ENCODE results near the gene ARSB. TPM values are rescaled to one million over a fixed set of nuclear protein-coding genes. Genes with fewer than 3 reads are reported as not detected.

ARSB gene
- total RNA-seq, 2 experiments from 2014 or later, result 9.2 TPM

DNA sequence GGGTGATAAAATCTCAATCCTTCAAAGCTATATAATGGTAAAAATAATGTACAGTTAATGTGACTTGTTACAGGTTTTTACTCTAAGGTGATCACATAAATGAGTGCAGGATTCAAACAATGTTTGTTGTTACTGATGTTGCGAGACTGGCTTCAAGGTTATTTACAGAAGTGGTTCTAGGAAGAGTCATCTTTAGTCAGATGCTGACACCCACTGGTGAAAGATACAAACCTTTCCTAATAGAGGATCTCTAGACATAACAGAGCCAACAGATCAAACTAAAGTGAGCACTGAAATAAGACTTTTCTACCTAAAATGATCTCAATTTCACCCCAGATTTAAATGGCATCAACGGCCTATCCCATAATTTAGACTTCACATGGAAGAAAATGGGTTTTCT lies 20.2 kb downstream of the ARSB start:
- Histone ChIP-seq H3K9me2 (ENCODE audit: insufficient read depth, low read length) (no peaks in the 10 kb centered on the region), H3K36me3 (ENCODE audit: insufficient read depth, low read length) (peaks cover 16% of the 10 kb centered on the region; the same call in 1 of the 2 replicates), H3K4me1 (ENCODE audit: insufficient read depth, low read length, poor library complexity, severe bottlenecking) (no peaks in the 10 kb centered on the region), H4K20me1 (ENCODE audit: insufficient read depth, low read length) (no peaks in the 10 kb centered on the region), H3K9me3 (ENCODE audit: low read length) (no peaks in the 10 kb centered on the region), H3K4me3 (ENCODE audit: low read depth, low read length, poor library complexity, severe bottlenecking) (no peak overlapping the region), H3K27ac (ENCODE audit: low read depth, low read length, poor library complexity, severe bottlenecking) (no peak overlapping the region), H3K4me2 (ENCODE audit: low read length) (no peak overlapping the region), H2AFZ (ENCODE audit: low read length) (no peak overlapping the region), H3K79me2 (ENCODE audit: insufficient read depth, low read depth, low read length) (no peaks in the 10 kb centered on the region)
- peak; percentile 76 for DNase-seq (ENCODE audit: low spot score)
- no peak for TF ChIP-seq EZH2phosphoT487 (IDR thresholded peaks at IDR 0.05; ENCODE audit: borderline replicate concordance, low read depth, low read length)
- TF ChIP-seq, protein P1, sequence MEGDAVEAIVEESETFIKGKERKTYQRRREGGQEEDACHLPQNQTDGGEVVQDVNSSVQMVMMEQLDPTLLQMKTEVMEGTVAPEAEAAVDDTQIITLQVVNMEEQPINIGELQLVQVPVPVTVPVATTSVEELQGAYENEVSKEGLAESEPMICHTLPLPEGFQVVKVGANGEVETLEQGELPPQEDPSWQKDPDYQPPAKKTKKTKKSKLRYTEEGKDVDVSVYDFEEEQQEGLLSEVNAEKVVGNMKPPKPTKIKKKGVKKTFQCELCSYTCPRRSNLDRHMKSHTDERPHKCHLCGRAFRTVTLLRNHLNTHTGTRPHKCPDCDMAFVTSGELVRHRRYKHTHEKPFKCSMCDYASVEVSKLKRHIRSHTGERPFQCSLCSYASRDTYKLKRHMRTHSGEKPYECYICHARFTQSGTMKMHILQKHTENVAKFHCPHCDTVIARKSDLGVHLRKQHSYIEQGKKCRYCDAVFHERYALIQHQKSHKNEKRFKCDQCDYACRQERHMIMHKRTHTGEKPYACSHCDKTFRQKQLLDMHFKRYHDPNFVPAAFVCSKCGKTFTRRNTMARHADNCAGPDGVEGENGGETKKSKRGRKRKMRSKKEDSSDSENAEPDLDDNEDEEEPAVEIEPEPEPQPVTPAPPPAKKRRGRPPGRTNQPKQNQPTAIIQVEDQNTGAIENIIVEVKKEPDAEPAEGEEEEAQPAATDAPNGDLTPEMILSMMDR (conservative IDR thresholded peaks at IDR 0.05; ENCODE audit: low read length), result peak; percentile 84
- BruUV-seq (replicated peaks), result no TSS peak
- intact Hi-C loops (cut with micrococcal nuclease; ENCODE audit: unreplicated experiment), result loop anchor here (1.0 to 5.0 kb wide), 3 partner anchors 78 to 498 kb away; no protein-coding TSS in a partner anchor
- POLR2A ChIA-PET, result interaction anchor here (0.5 to 1.5 kb wide), 6 partner anchors 7 to 244 kb away, joined by 3 to 5 read pairs (median 4); no protein-coding TSS in a partner anchor
- CTCF ChIA-PET (ENCODE audit: unreplicated experiment), result no interaction called here

DNA sequence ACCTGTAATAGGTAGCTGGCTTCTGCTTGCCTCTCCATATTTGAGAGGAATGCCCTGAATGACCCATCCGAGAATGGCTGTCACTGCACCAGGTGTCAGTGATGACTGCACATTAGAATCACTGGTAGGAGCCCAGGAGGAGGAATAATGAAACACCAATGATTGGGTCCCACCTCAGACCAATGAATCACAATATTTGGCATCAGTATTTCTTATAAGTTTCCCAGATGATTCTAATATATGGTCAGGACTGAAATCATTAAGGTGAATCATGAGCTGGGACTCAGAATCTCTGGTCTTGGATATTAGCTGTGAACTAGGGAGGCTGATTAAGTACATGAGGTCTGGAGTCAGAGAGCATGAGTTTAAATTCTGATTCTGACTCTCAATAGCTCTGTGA lies 23.4 kb downstream of the ARSB start:
- DNase-seq (ENCODE audit: low spot score), result no peak
- no peaks in the 10 kb centered on the region for H3K4me1 ChIP-seq (ENCODE audit: insufficient read depth, low read length, poor library complexity, severe bottlenecking)
- no peaks in the 10 kb centered on the region for H4K20me1 ChIP-seq (ENCODE audit: insufficient read depth, low read length)
- H3K4me3 ChIP-seq (ENCODE audit: low read depth, low read length, poor library complexity, severe bottlenecking), result no peak overlapping the region
- TF ChIP-seq, protein P1 (conservative IDR thresholded peaks at IDR 0.05; ENCODE audit: low read length), result no peak
- TF ChIP-seq EZH2phosphoT487 (IDR thresholded peaks at IDR 0.05; ENCODE audit: borderline replicate concordance, low read depth, low read length), result no peak
- no peaks in the 10 kb centered on the region for H3K9me2 ChIP-seq (ENCODE audit: insufficient read depth, low read length)
- intact Hi-C loops (cut with micrococcal nuclease; ENCODE audit: unreplicated experiment), result no loop called here
- H3K79me2 ChIP-seq (ENCODE audit: insufficient read depth, low read depth, low read length), result no peaks in the 10 kb centered on the region
- H3K9me3 ChIP-seq (ENCODE audit: low read length), result no peaks in the 10 kb centered on the region
- ChIA-PET CTCF (ENCODE audit: unreplicated experiment) (no interaction called here), POLR2A (interaction anchor here (0.6 to 1.4 kb wide), 2 partner anchors 49 to 232 kb away, joined by 3 to 6 read pairs; no protein-coding TSS in a partner anchor)
- no peak overlapping the region for H3K27ac ChIP-seq (ENCODE audit: low read depth, low read length, poor library complexity, severe bottlenecking)
- H3K36me3 ChIP-seq (ENCODE audit: insufficient read depth, low read length), result peaks cover 16% of the 10 kb centered on the region; the same call in 1 of the 2 replicates
- no TSS peak for BruUV-seq (replicated peaks)
- no peak overlapping the region for H3K4me2 ChIP-seq (ENCODE audit: low read length)
- H2AFZ ChIP-seq (ENCODE audit: low read length), result no peak overlapping the region

- no peak overlapping the region for H3K27ac ChIP-seq (ENCODE audit: low read depth, low read length, poor library complexity, severe bottlenecking)
- no peaks in the 10 kb centered on the region for H3K79me2 ChIP-seq (ENCODE audit: insufficient read depth, low read depth, low read length)
- ChIA-PET CTCF (ENCODE audit: unreplicated experiment) (interaction anchor here (0.6 kb wide), 1 partner anchor 297 kb away, joined by 7 read pairs; no protein-coding TSS in a partner anchor), POLR2A (no interaction called here)
- H4K20me1 ChIP-seq (ENCODE audit: insufficient read depth, low read length), result no peaks in the 10 kb centered on the region
- H3K4me2 ChIP-seq (ENCODE audit: low read length), result no peak overlapping the region
- no peaks in the 10 kb centered on the region for H3K9me3 ChIP-seq (ENCODE audit: low read length)
- no peaks in the 10 kb centered on the region for H3K9me2 ChIP-seq (ENCODE audit: insufficient read depth, low read length)
- H3K36me3 ChIP-seq (ENCODE audit: insufficient read depth, low read length), result peaks cover 16% of the 10 kb centered on the region; the same call in 1 of the 2 replicates
- no TSS peak for BruUV-seq (replicated peaks)
- no peak overlapping the region for H2AFZ ChIP-seq (ENCODE audit: low read length)
- no peak for TF ChIP-seq EZH2phosphoT487 (IDR thresholded peaks at IDR 0.05; ENCODE audit: borderline replicate concordance, low read depth, low read length)
- TF ChIP-seq, protein P1 (conservative IDR thresholded peaks at IDR 0.05; ENCODE audit: low read length), result no peak
- no peak overlapping the region for H3K4me3 ChIP-seq (ENCODE audit: low read depth, low read length, poor library complexity, severe bottlenecking)
- no peak for DNase-seq (ENCODE audit: low spot score)
- intact Hi-C loops (cut with micrococcal nuclease; ENCODE audit: unreplicated experiment), result no loop called here
- H3K4me1 ChIP-seq (ENCODE audit: insufficient read depth, low read length, poor library complexity, severe bottlenecking), result no peaks in the 10 kb centered on the region
Measured at GRCh38 chr5:78959767-78960166, 25.3 kb downstream of the ARSB start.

Measured in OCI-LY7 (cell line).